Motor neuron (in vitro differentiated cells): ENCODE results near the gene ORC2. TPM values are rescaled to one million over a fixed set of nuclear protein-coding genes. Genes with fewer than 3 reads are reported as not detected.
A peak's percentile ranks its signal among the peaks of the same experiment; 100 is the strongest.
"Not testable (repeated sequence)": the region's sequence is repeated elsewhere in the genome, so short reads cannot be mapped to it uniquely, and the experiment has no call there.

Experiments
- ATAC-seq, 8 experiments: fragments of 200-7000 bp; cut with Tn5 transposase; replicated peaks in 6 of 8; 2 replicates each; pipeline ENCODE4 v1.8.0; 2021; ENCODE audit warnings: mild to moderate bottlenecking in 8 of 8, moderate library complexity in 8 of 8
- H3K27ac ChIP-seq, 2 donors: fragments of 250-450 bp; sonication (Bioruptor Pico); 2 replicates each; pipeline ENCODE4 v1.9.0; 2021; ENCODE audit warnings: antibody characterized with exemption in 2 of 2, mild to moderate bottlenecking in 2 of 2, moderate library complexity in 1 of 2
- H3K4me1 ChIP-seq, 2 donors: fragments of 250-450 bp; sonication (Bioruptor Pico); replicated peaks in 1 of 2; 2 replicates each; pipeline ENCODE4 v1.6.1; 2021; ENCODE audit warnings: antibody characterized with exemption in 2 of 2, mild to moderate bottlenecking in 2 of 2, moderate library complexity in 1 of 2
- H3K4me3 ChIP-seq, 5 donors: fragments of 250-450 bp; sonication (Bioruptor Pico); 2 replicates each; pipeline ENCODE4 v1.9.0; 2021; ENCODE audit warnings: antibody characterized with exemption in 5 of 5, mild to moderate bottlenecking in 5 of 5, moderate library complexity in 4 of 5
- WGBS, 10 experiments: fragments of 450-650 bp; shearing (Covaris generic); methylation state at CpG; one replicate each; pipeline ENCODE4 v1.0.0; 2022; 5-methylcytosine and 5-hydroxymethylcytosine counted together
- in situ Hi-C, 9 experiments: fragments of 400-800 bp; cut with MboI; loops; one replicate each; pipeline ENCODE4 v1.15.0; 2021; ENCODE audit warnings: low sequenced_read_pairs in 9 of 9, low pct_unique_long_range_greater_than_20kb in 2 of 9; ENCODE audit not compliant: unreplicated experiment in 9 of 9
- total RNA-seq, 8 experiments: library from RNA; unstranded; fragments of 300-600 nt; gene quantifications; 2 replicates each; pipeline versions ENCODE4 v1.2.3 to v1.2.4, GENCODE V29; 2022

ORC2 gene
- total RNA-seq, 8 experiments from 2014 or later, result 7.7 to 36.9 (median 13.6) TPM

DNA sequence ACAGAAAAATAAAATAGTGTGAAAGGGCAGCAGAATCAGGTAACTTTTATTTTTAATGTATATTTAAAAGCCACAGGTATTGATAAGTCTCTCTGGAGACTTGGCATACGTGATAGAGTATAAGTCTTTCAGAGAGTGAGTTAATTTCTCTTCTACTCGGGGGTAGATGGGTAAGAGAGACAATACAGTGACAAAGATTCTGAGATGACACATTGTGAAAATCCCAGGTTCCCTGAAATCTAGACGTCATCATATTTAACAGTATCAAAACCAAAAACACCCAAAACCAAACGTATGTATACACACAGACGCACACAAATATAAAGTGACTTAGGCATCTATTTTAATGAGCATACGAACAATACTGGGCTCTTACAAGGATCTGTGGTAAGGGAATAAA lies 41.0 kb downstream of the ORC2 start:
- no peak overlapping the region for H3K4me3 ChIP-seq
- H3K27ac ChIP-seq, result no peak overlapping the region
- 77 to 100% (median 90%) methylated on average over 2 to 6 of the region's 6 CpGs for WGBS, 10 experiments
- no peak for ATAC-seq
- in situ Hi-C loops, result loop anchor here in 3 of 9 experiments (25.0 kb wide), 2 partner anchors 140 to 240 kb away; partner anchors contain the start of genes HYCC2 (in 1 of the 3) and NDUFB3 (in 1 of the 3)
- no peaks in the 10 kb centered on the region for H3K4me1 ChIP-seq

DNA sequence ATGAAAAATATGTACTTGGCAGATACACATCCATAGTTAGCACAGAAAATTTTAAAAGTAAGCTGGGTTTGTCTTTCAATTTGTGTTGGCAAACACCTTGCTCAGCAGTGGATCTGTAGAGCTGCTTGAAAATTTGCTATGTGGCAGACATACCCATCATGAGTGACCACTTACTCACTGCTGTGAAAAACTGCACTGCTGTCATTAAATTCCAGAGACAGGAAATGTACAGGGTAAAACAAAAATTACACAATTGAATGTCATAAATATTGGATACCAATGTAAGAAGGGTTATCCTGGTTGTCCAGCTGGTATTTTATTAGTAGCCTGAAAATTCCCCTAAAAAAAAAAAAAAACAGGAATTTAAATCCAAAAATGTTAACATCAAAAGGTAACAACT lies 49.8 kb downstream of the ORC2 start:
- in situ Hi-C loops, result loop anchor here in 3 of 9 experiments (25.0 kb wide), 2 partner anchors 149 to 249 kb away; partner anchors contain the start of genes HYCC2 (in 1 of the 3) and NDUFB3 (in 1 of the 3)

DNA sequence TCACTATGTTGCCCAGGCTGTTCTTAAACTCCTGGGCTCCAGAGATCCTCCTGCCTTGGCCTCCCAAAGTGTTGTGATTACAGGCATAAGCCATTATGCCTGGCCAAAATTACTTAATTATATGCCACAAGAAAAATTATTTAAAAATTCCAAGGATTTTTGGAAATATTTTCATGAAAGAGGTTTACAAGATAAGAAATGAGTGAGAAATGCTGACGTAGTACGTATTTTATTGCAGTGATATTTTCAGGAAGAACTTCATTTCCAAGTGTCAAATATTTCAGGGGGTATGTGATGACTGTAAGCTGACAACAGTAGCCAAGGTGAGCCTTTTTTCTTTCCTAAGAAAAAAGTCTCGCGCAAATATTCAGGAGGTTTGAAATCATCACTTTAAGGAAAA lies 53.5 kb downstream of the ORC2 start:
- Histone ChIP-seq H3K4me3 (no peak overlapping the region), H3K27ac (no peak overlapping the region), H3K4me1 (no peaks in the 10 kb centered on the region)
- ATAC-seq, result no peak
- in situ Hi-C loops, result loop anchor here in 3 of 9 experiments (25.0 kb wide), 2 partner anchors 152 to 252 kb away; partner anchors contain the start of genes HYCC2 (in 1 of the 3) and NDUFB3 (in 1 of the 3)
- 90 to 100% (median 100%) methylated on average over 2 to 4 of the region's 4 CpGs for WGBS, 10 experiments

More for the DNA sequence above, 49.8 kb downstream of the ORC2 start:
- Histone ChIP-seq H3K4me1 (no peaks in the 10 kb centered on the region), H3K27ac (no peak overlapping the region), H3K4me3 (no peak overlapping the region)
- ATAC-seq, result no peak

DNA sequence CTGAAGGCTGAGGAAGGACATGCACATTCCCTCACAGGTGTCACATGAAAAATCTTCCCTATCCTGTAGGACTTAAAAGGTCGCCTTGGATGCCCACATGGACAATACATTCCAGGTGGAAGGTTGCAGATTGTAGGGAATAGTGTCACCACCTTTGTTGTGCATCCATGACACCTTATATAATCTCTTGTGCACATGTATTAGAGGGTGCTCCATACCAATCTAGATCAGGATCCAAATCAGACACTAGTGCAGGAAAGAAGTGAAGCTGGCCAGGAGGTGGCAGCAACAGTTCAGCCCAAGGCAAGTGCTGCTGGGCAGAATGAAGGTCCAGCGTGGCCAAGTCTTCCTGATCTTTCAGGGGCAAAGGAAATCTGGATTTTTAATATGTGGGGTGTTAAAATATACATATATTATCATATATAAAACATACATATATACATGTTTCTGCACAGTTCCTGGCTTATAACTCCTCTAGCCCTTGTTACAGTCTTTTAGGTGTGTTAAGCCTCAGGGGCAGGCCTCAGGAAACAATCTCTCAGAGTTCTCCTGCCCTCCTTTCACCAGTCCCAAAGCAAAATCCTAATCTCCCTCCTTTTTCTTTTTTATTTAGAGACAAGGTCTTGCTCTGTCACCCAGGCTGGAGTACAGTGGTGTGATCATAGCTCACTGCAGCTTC lies 57.7 kb downstream of the ORC2 start:
- H3K4me1 ChIP-seq, result no peaks in the 10 kb centered on the region
- peak; percentile 67 to 84 (median 78) for ATAC-seq
- H3K4me3 ChIP-seq, result no peak overlapping the region
- 80 to 100% (median 86%) methylated on average over 1 of the region's 2 CpGs; no CpG with 5 or more reads in 5 of the 10 experiments for WGBS, 10 experiments
- in situ Hi-C loops, result loop anchor here in 3 of 9 experiments (25.0 kb wide), 2 partner anchors 157 to 257 kb away; partner anchors contain the start of genes HYCC2 (in 1 of the 3) and NDUFB3 (in 1 of the 3)
- no peak overlapping the region for H3K27ac ChIP-seq

DNA sequence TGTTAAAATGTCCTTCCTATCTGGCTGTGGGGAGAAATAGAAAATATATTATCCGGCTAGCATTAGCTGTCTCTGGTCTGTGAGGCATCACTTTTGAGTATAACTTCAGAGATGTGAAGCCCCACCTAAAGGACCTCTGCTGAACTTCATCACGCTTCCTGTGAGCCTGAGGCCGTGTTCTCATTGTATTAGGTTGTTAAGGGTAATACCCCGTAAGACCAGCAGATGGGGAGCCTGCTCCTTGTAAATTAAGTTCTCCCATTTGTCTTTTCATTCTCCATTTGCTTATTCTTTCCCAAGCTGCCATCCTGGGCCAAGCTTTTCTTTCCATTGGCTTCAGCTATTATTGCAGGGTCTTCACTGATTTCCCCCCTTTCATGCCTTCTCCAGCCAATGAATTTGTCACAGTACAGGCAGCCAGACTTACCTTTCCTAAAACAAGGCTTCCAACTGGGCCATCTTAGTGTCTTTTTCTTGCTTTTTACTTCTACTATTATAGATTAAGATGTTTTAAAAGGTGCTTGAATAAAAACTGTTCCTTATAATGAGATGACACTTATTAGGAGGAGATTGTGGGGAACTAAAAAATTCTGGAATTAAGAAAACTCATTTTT lies 61.9 kb downstream of the ORC2 start:
- ATAC-seq, result peak; percentile 81 to 96 (median 94)
- Histone ChIP-seq H3K27ac (no peak overlapping the region), H3K4me1 (peaks cover 0 to 3% of the 10 kb centered on the region in 2 donors), H3K4me3 (no peak overlapping the region)
- 0 to 50% (median 0%) methylated on average over 1 to 4 of the region's 4 CpGs for WGBS, 10 experiments
- in situ Hi-C loops, result loop anchor here in 3 of 9 experiments (25.0 kb wide), 2 partner anchors 161 to 261 kb away; partner anchors contain the start of genes HYCC2 (in 1 of the 3) and NDUFB3 (in 1 of the 3)

DNA sequence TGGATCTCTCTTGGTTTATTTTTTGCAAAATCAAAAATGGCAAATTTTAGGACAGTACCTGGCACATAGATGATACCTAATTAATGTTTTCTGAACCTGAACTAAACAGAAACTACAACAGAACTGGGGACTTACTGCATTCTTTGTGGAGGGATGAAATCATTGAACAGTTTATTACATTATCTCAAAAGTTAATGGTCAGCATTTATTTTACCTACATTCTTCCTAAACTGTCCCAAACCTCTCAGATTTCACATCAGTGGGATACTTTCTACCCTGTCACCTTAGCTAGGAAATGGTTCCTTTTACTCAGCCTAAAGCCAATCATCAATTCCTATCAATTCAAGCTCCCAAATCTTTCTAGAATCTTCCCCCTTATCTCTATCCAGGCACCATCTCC lies 64.0 kb downstream of the ORC2 start:
- no peak for ATAC-seq
- Histone ChIP-seq H3K4me1 (peaks cover 0 to 3% of the 10 kb centered on the region in 2 donors), H3K27ac (no peak overlapping the region), H3K4me3 (no peak overlapping the region)
- in situ Hi-C loops, result no loop called here

DNA sequence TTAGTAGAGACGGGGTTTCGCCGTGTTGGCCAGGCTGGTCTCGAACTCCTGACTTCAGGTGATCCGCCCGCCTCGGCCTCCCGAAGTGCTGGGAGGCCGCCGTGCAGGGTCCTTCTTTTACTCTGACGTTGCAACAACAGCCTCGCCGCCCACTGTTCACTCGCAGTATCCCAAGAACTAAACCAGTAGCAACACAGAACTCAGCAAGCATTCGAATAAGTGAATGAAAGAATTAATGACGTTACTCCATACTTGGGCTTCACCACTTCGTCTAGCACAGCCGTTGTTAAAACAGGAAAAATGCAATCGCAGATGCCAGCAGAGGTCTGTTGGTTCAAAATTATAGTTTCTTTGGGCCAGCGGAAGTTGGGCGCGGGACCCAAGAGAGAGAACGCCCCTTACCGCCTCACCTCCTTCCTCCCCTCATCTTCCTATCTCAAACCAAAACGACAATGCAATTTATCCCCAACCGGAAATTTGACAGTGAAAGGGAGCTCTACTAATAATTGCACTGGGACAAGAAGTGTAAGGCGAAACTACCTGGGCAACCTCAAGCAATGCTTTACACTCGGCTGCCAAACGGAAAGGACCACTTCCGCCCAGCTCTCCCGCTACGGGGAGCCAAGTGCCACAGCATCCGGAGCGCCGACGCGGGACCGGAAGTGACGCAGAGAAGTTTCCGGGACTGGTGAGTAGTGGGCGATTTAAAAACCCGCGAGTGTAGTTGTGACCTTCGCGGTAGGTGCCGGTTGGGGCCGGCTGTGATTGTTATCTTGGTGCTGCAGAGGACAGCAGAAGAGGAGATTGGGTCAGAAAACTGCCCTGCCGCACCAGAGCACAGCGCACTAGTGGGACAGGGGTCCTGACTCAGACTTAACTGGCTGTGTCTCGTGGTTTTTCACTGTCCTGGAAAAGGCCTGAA lies 74.5 kb downstream of the ORC2 start, which contains the start of the genes NIF3L1 and PPIL3:
NIF3L1 (plus strand) TSS at position 668 of the 922 bp plus-strand sequence. CDS start 2,573 bp downstream, outside the sequence.
PPIL3 (minus strand) TSS at position 374 of the 922 bp plus-strand sequence. CDS start 1,462 bp downstream, outside the sequence.
- Histone ChIP-seq H3K4me3 (peak within 1 kb of the TSS; percentile 67 to 92 (median 71)), H3K27ac (peak within 1 kb of the TSS; percentile 87 to 91), H3K4me1 (peaks cover 11% of the 10 kb centered on the region in 2 donors)
- WGBS, 10 experiments, result 0 to 7% (median 0%) methylated on average over 1 to 28 of the region's 50 CpGs
- in situ Hi-C loops, result no loop called here
- peak; percentile 89 to 94 (median 90) for ATAC-seq

DNA sequence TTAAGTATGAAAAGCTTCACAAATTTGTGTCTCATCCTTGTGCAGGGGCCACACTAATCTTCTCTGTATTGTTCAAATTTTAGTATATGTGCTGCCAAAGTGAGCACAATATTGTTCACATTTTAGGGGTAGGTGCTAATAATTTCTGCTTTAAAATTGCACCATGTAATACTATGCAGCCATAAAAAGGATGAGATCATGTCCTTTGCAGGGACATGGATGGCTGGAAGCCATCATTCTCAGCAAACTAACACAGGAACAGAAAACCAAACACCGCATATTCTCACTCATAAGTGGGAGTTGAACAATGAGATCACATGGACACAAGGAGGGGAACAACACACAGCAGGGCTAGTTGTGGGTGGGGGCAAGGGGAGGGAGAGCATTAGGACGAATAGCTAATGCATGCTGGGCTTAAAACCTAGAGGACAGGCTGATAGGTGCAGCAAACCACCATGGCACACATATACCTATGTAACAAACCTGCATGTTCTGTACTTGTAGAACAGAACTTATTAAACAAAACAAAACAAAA lies 81.7 kb downstream of the ORC2 start:
- in situ Hi-C loops, H3K27ac ChIP-seq, H3K4me1 ChIP-seq, H3K4me3 ChIP-seq: not testable (repeated sequence)
- ATAC-seq, result peak in 1 of 8 experiments; percentile 27
- WGBS, 10 experiments, result 80% methylated on average over 1 of the region's 2 CpGs; no CpG with 5 or more reads in 8 of the 10 experiments

DNA sequence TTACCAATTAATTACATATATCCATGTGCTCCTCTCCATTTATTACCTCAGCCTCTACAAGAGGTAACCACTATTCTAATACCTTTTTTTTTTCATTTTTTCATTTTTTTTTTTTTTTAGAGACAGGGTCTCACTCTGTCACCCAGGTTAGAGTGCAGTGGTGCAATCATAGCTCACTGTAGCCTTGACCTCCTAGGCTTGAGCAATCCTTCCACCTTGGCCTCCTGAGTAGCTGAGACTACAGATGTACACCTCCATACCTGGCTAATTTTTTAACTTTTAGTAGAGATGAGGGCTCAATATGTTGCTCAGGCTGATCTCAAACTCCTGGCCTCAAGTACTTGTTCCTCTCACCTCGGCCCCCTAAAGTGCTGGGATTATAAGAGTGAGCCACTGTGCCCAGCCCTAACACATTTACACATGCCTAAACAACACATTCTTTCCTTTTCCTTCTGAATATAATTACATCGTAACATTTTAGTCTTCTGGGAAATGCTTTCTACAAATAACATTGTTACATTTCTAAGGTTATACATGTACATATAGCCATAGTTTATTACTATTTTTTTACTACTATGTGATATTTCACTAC lies 85.1 kb downstream of the ORC2 start:
- Histone ChIP-seq H3K4me3 (no peak overlapping the region), H3K4me1 (no peaks in the 10 kb centered on the region), H3K27ac (no peak overlapping the region)
- peak in 3 of 8 experiments; percentile 20 to 53 (median 28) for ATAC-seq
- in situ Hi-C loops, result no loop called here
- WGBS, 10 experiments, result 58 to 100% (median 86%) methylated on average over 1 to 2 of the region's 2 CpGs; no CpG with 5 or more reads in 3 of the 10 experiments

DNA sequence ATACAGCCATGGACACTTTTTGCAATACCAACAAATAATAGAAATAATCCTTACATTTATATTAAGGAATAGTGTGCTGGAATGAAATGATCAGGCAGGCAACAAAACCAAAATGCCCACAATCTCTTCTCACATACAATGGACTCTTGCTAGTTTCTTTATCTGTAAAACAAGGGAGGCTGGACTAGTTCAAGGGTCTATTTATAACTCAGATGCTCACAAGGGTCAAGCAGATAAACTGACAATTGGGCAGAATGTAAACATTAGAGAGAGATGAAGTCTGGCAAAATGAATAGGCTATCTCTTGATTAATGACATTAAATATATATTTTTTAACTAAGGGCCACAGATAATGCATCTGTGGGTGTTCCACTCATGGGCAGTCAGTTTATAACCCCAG lies 86.0 kb downstream of the ORC2 start:
- Histone ChIP-seq H3K4me3 (no peak overlapping the region), H3K27ac (no peak overlapping the region), H3K4me1 (no peaks in the 10 kb centered on the region)
- ATAC-seq, result no peak
- in situ Hi-C loops, result no loop called here

DNA sequence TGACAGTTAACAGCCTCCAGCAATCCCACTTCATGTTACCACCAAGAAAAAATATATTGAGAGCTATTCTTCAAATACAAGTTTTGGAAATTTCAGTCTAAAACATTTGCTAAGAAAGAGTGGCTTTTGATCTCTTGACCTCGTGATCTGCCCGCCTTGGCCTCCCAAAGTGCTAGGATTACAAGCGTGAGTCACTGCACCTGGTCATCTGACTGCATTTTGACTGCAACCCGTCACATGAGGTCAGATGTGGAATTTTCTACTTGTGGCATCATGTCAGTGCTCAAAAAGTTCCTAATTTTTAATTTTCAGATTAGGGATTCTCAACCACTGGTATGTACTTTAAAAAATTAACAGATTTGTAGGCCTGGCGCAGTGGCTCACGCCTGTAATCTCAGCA lies 89.9 kb downstream of the ORC2 start:
- no peak overlapping the region for H3K4me3 ChIP-seq
- WGBS, 10 experiments, result 100% methylated on average over 2 to 3 of the region's 6 CpGs; no CpG with 5 or more reads in 5 of the 10 experiments
- no peak overlapping the region for H3K27ac ChIP-seq
- H3K4me1 ChIP-seq, result no peaks in the 10 kb centered on the region
- ATAC-seq, result no peak
- in situ Hi-C loops, result no loop called here

DNA sequence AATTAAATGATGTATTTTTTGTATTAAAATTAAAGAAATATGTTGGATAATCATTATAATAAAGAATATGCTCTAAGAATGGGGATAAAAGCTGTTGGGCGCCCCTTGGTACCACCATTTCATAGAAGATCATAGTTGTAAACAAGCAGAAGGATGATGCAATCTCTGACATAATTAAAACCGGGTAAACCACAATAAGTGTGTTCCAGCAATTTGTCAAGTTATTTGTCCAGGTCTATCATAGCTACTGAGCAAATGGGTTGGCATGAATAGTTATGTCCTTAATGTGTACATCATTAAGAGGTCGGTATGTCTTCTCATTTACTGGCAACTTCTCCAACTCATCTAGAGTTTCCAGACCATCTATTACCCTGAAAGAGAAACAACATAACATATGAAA lies 92.3 kb downstream of the ORC2 start:
- in situ Hi-C loops, result no loop called here
- H3K4me1 ChIP-seq, result no peaks in the 10 kb centered on the region
- H3K27ac ChIP-seq, result no peak overlapping the region
- WGBS, 10 experiments, result 0 to 100% (median 83%) methylated on average over 1 to 3 of the region's 3 CpGs; no CpG with 5 or more reads in 1 of the 10 experiments
- no peak overlapping the region for H3K4me3 ChIP-seq
- no peak for ATAC-seq
